PFSK-1 (cell line): ENCODE results near the gene RAD51B.

Experiments used
- FOXP2 ChIP-seq: optimal IDR thresholded peaks from 2 replicates; pipeline ENCODE3; 2011; ENCODE audit warnings: borderline replicate concordance, control low read depth, inconsistent platforms; ENCODE audit not compliant: insufficient read depth; ENCODE audit errors: extremely low read length, extremely low read depth
- POLR2AphosphoS5 ChIP-seq: IDR thresholded peaks from 2 replicates; pipeline ENCODE4 v1.6.1; 2012; ENCODE audit warnings: low read depth, mild to moderate bottlenecking, control low read depth, low read length, moderate library complexity
- REST ChIP-seq, 2 experiments: IDR thresholded peaks; 2 replicates each; pipeline versions ENCODE4 v1.6.1 to v1.8.0; 2011 to 2012; ENCODE audit warnings: low read depth in 2 of 2, low read length in 2 of 2, control low read depth in 1 of 2, inconsistent platforms in 1 of 2, mild to moderate bottlenecking in 1 of 2, moderate library complexity in 1 of 2; ENCODE audit not compliant: insufficient read depth in 1 of 2
- SIN3A ChIP-seq: IDR thresholded peaks from 2 replicates; pipeline ENCODE4 v1.6.1; 2012; ENCODE audit warnings: mild to moderate bottlenecking, low read length, moderate library complexity, borderline replicate concordance; ENCODE audit not compliant: insufficient read depth
- TAF1 ChIP-seq: IDR thresholded peaks from 2 replicates; pipeline ENCODE4 v1.6.1; 2012; ENCODE audit warnings: low read length, control low read depth, borderline replicate concordance; ENCODE audit not compliant: insufficient read depth

The RAD51B gene

GRCh38 chr14:68166731-68167382 is 347.3 kb downstream of the RAD51B start:
- TF ChIP-seq FOXP2 (no peak), POLR2AphosphoS5 (no peak), SIN3A (no peak), TAF1 (no peak), REST (IDR thresholded peaks at IDR 0.05; ENCODE audit: insufficient read depth in 1 of 2, low read depth in 2 of 2, low read length in 2 of 2) (no peak)

- no peak for TF ChIP-seq FOXP2
- TF ChIP-seq SIN3A, result no peak
- TF ChIP-seq REST (IDR thresholded peaks at IDR 0.05; ENCODE audit: insufficient read depth in 1 of 2, low read depth in 2 of 2, low read length in 2 of 2), result no peak
- TF ChIP-seq POLR2AphosphoS5, result no peak
- no peak for TF ChIP-seq TAF1
Measured at GRCh38 chr14:68167383-68168087, 348.0 kb downstream of the RAD51B start.

- TF ChIP-seq POLR2AphosphoS5 (no peak), REST (IDR thresholded peaks at IDR 0.05; ENCODE audit: insufficient read depth in 1 of 2, low read depth in 2 of 2, low read length in 2 of 2) (no peak), FOXP2 (no peak), SIN3A (no peak)
Measured at GRCh38 chr14:68168460-68169109, 349.0 kb downstream of the RAD51B start.

GRCh38 chr14:68172216-68172615 is 352.6 kb downstream of the RAD51B start:
- no peak for TF ChIP-seq REST (IDR thresholded peaks at IDR 0.05; ENCODE audit: insufficient read depth in 1 of 2, low read depth in 2 of 2, low read length in 2 of 2)
- TF ChIP-seq TAF1, result no peak
- no peak for TF ChIP-seq FOXP2
- TF ChIP-seq SIN3A, result no peak
